HepG2 (cell line): ENCODE measurements around the gene CDK6. TPM values are rescaled to one million over a fixed set of nuclear protein-coding genes. Genes with fewer than 3 reads are reported as not detected.

Experiments used
- ATAC-seq: fragments of 200-7000 bp; cut with Tn5 transposase; 3 replicates; pipeline ENCODE4 v1.9.1; 2020; ENCODE audit warnings: mild to moderate bottlenecking, moderate library complexity
- BruUV-seq: library from RNA; stranded (reverse); fragments of 400-500 nt; replicated peaks from 2 replicates; lab custom pipeline; 2021; lab: Mats Ljungman, UMichigan
- CTCF ChIA-PET: fragments of 300-600 bp; formaldehyde crosslinking; extraction: SDS; loops from one replicate; lab custom pipeline; 2021; ENCODE audit warnings: low total read pairs, inconsistent platforms, low intra/inter-chr PET ratio; lab: Yijun Ruan, JAX
- POLR2A ChIA-PET: fragments of 350-600 bp; sonication (Branson Sonifier 250); formaldehyde crosslinking; loops from one replicate; lab custom pipeline; 2020; ENCODE audit warnings: antibody characterized with exemption, inconsistent platforms; lab: Yijun Ruan, JAX
- DNase-seq: peaks from one replicate; pipeline ENCODE4 v3.0.0-alpha.2; 2015; ENCODE audit warnings: low spot score
- FAIRE-seq: peaks from 3 replicates; lab custom pipeline; 2011; peaks lifted over from hg19 to GRCh38; lab: Jason Lieb, UNC
- H2AFZ ChIP-seq: one replicate; pipeline ENCODE4 v1.6.1; 2011; ENCODE audit warnings: low read length, inconsistent platforms
- H3K27ac ChIP-seq: fragments of 300-600 bp; 3 replicates; pipeline ENCODE4 v1.8.0; 2011; ENCODE audit warnings: mixed run types, mild to moderate bottlenecking, mixed read lengths, low read length, inconsistent platforms; ENCODE audit not compliant: insufficient read depth; ENCODE audit errors: extremely low read length
- H3K27me3 ChIP-seq, 2 experiments: fragments of 200-600 bp in 1 of 2; 2 replicates in 1 of 2; 3 replicates in 1 of 2; pipeline versions ENCODE4 v1.6.0 to v1.8.0; 2011; ENCODE audit warnings: low read length in 2 of 2, mild to moderate bottlenecking in 2 of 2, moderate library complexity in 2 of 2, inconsistent platforms in 1 of 2; ENCODE audit not compliant: insufficient read depth in 2 of 2, control insufficient read depth in 1 of 2
- H3K36me3 ChIP-seq, 2 experiments: fragments of 200-600 bp in 1 of 2; replicated peaks in 1 of 2; 2 replicates in 1 of 2; 3 replicates in 1 of 2; pipeline versions ENCODE4 v1.5.1 to v1.8.0; 2011; ENCODE audit warnings: low read length in 2 of 2, inconsistent platforms in 1 of 2; ENCODE audit not compliant: insufficient read depth in 2 of 2, control insufficient read depth in 1 of 2
- H3K4me1 ChIP-seq: 2 replicates; pipeline ENCODE4 v1.5.1; 2012; ENCODE audit warnings: low read length, inconsistent platforms; ENCODE audit not compliant: insufficient read depth
- H3K4me2 ChIP-seq: 2 replicates; pipeline ENCODE4 v1.6.0; 2011; ENCODE audit warnings: low read depth, low read length, inconsistent platforms
- H3K4me3 ChIP-seq, 3 experiments: fragments of 200-600 bp in 1 of 3; sonication (generic), shearing (Covaris generic) in 1 of 3; replicated peaks in 1 of 3; 2 replicates each; pipeline ENCODE4 v1.5.1; 2011 to 2016; ENCODE audit warnings: low read length in 3 of 3, inconsistent platforms in 2 of 3, low read depth in 2 of 3, mild to moderate bottlenecking in 2 of 3, control low read depth in 1 of 3, mixed read lengths in 1 of 3; ENCODE audit not compliant: insufficient read depth in 1 of 3
- H3K79me2 ChIP-seq: one replicate; pipeline ENCODE4 v1.6.1; 2011; ENCODE audit warnings: low read length, inconsistent platforms; ENCODE audit not compliant: insufficient read depth
- H3K9ac ChIP-seq: 2 replicates; pipeline ENCODE4 v1.6.0; 2011; ENCODE audit warnings: mild to moderate bottlenecking, low read depth, low read length, inconsistent platforms; ENCODE audit not compliant: insufficient read depth
- H3K9me3 ChIP-seq: 2 replicates; pipeline ENCODE4 v1.5.1; 2012; ENCODE audit warnings: mild to moderate bottlenecking, low read length
- H4K20me1 ChIP-seq: 2 replicates; pipeline ENCODE4 v1.6.0; 2011; ENCODE audit warnings: inconsistent platforms, mild to moderate bottlenecking, low read length, moderate library complexity; ENCODE audit not compliant: insufficient read depth
- ATM ChIP-seq: fragments of 450-650 bp; IDR thresholded peaks from 2 replicates; pipeline ENCODE4 v1.7.1; 2017; ENCODE audit warnings: mild to moderate bottlenecking, borderline replicate concordance
- CREM ChIP-seq, 2 experiments: sonication (generic) in 1 of 2; formaldehyde crosslinking in 1 of 2; IDR thresholded peaks; 2 replicates each; pipeline versions ENCODE4 v1.4.0 to v1.6.1; 2016 to 2020; ENCODE audit warnings: antibody characterized with exemption in 1 of 2, mild to moderate bottlenecking in 1 of 2, missing genetic modification reagents in 1 of 2
- KDM5A ChIP-seq: fragments of 200-600 bp; sonication (generic); IDR thresholded peaks from 2 replicates; pipeline ENCODE4 v1.7.0; 2018; ENCODE audit warnings: antibody characterized with exemption, mild to moderate bottlenecking, low read length, borderline replicate concordance
- SRSF1 ChIP-seq: fragments of 200-400 bp; formaldehyde crosslinking; optimal IDR thresholded peaks from 2 replicates; pipeline ENCODE3; 2017; ENCODE audit warnings: mild to moderate bottlenecking, low read depth, low read length, moderate library complexity
- ZBTB20 ChIP-seq: sonication (generic); formaldehyde crosslinking; IDR thresholded peaks from 2 replicates; pipeline ENCODE4 v1.8.1; 2023; ENCODE audit warnings: missing genetic modification reagents, low read depth, mild to moderate bottlenecking, borderline replicate concordance
- ZFP90 ChIP-seq: sonication (generic); formaldehyde crosslinking; IDR thresholded peaks from 2 replicates; pipeline ENCODE4 v1.8.0; 2022; ENCODE audit warnings: missing genetic modification reagents, mild to moderate bottlenecking, inconsistent platforms, borderline replicate concordance
- WGBS: methylation state at CpG from one replicate; pipeline ENCODE4 v1.1.6; 2017; ENCODE audit warnings: low lambda C conversion rate; 5-methylcytosine and 5-hydroxymethylcytosine counted together
- in situ Hi-C: cut with HindIII; loops from 2 replicates; pipeline ENCODE4 v1.10.0; 2017; ENCODE audit warnings: low pct_unique_long_range_greater_than_20kb; ENCODE audit not compliant: extremely low pct_ligation_motif_present
- intact Hi-C: fragments of 100-400 bp; cut with micrococcal nuclease; formaldehyde crosslinking; loops from one replicate; pipeline ENCODE4 v1.10.0; 2022; ENCODE audit not compliant: unreplicated experiment
- polyA plus RNA-seq, 8 experiments: library from polyadenylated mRNA; depleted of rRNA in 3 of 8; stranded (reverse) in 7 of 8; unstranded in 1 of 8; fragments of >200 nt; fragmentation: Illumina TruSeq in 4 of 8; extraction: Trizol in 4 of 8; gene quantifications; 2 replicates each; pipeline versions ENCODE4 v1.2.1 to v1.2.3, GENCODE V29; 2011 to 2016; ENCODE audit warnings: low read depth in 4 of 8, missing spikeins in 1 of 8, mixed read lengths in 1 of 8; ENCODE audit not compliant: insufficient read depth in 1 of 8
- total RNA-seq, 5 experiments: library from RNA; depleted of rRNA; stranded (reverse); fragments of >200 nt; fragmentation: Illumina TruSeq; extraction: Trizol; gene quantifications; 2 replicates each; pipeline ENCODE4 v1.2.3, GENCODE V29; 2016; ENCODE audit warnings: low read depth in 1 of 5
- TF ChIP-seq, protein P1 (sequence below): sonication (generic); formaldehyde crosslinking; IDR thresholded peaks from 2 replicates; pipeline ENCODE4 v1.8.1; 2023; ENCODE audit warnings: mild to moderate bottlenecking, moderate library complexity, missing genetic modification reagents
- TF ChIP-seq, protein P2 (sequence below): sonication (generic); formaldehyde crosslinking; IDR thresholded peaks from 2 replicates; pipeline ENCODE4 v1.4.0; 2020; ENCODE audit warnings: mild to moderate bottlenecking, low read depth, missing genetic modification reagents

CDK6 gene
- total and polyA plus RNA-seq, 2 of the 13 experiments (the other 11 are each of a cell fraction or from before 2014, with no cell fraction given) = 34.6 to 90.8 TPM

GRCh38 chr7:92843781-92844180, 7.4 kb upstream of the CDK6 start:
- in situ Hi-C loops = no loop called here
- CTCF ChIA-PET = no interaction called here
- no peak for FAIRE-seq

DNA sequence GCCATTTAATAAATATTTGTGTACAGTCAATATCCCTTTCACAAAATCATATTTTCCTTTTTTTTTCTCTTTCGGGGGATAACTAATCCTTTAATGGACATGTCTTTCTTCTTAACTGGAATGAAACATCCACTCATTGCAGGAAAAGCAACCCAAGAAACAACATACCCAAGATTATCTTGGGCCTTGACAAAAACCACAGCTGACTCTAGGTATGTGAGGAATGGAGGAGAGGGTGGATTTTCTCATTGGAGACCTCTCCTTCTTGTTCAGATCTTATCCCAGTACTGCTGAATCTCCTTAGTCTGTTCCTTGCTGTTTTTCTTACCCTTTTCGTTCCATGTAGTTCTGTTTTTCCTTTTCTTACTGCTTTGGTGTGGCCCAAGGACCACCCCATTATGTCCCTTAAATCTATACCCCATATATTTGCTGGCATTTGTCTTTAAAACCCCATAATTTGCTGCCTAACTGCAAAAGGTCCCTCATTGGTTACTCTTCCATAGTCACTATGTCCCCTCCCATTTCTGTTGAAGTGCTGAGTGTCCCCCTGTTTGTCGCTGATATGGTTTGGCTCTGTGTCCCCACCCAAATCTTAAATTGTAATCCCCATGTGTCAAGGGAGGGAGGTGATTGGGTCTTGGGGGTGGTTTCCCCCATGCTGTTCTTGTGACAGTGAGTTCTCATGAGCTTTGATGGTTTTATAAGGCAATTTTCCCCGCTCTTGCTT, 6.8 kb upstream of the CDK6 start:
- peaks cover 26% of the 10 kb centered on the region for H3K4me1 ChIP-seq
- BruUV-seq = no TSS peak
- ATAC-seq = no peak
- H2AFZ ChIP-seq = no peak overlapping the region
- no peaks in the 10 kb centered on the region for H3K36me3 ChIP-seq
- H3K79me2 ChIP-seq = no peaks in the 10 kb centered on the region
- no peak overlapping the region for H3K27ac ChIP-seq
- no peak for DNase-seq
- H3K9ac ChIP-seq = no peak overlapping the region
- H3K4me2 ChIP-seq = no peak overlapping the region
- in situ Hi-C loops = no loop called here
- POLR2A ChIA-PET = no interaction called here
- H4K20me1 ChIP-seq = no peaks in the 10 kb centered on the region
- H3K4me3 ChIP-seq = no peak overlapping the region
- H3K9me3 ChIP-seq = no peaks in the 10 kb centered on the region
- 97% methylated on average over 4 of the region's 4 CpGs for WGBS
- intact Hi-C loops = no loop called here
- no peaks in the 10 kb centered on the region for H3K27me3 ChIP-seq
- FAIRE-seq = no peak
- CTCF ChIA-PET = no interaction called here
- TF ChIP-seq ZFP90 (CRISPR knock-in tag) (no peak), KDM5A (no peak), CREM (IDR thresholded peaks at IDR 0.05) (no peak), CREM (CRISPR knock-in tag; IDR thresholded peaks at IDR 0.05) (no peak), ATM (no peak)
- TF ChIP-seq, protein P1, sequence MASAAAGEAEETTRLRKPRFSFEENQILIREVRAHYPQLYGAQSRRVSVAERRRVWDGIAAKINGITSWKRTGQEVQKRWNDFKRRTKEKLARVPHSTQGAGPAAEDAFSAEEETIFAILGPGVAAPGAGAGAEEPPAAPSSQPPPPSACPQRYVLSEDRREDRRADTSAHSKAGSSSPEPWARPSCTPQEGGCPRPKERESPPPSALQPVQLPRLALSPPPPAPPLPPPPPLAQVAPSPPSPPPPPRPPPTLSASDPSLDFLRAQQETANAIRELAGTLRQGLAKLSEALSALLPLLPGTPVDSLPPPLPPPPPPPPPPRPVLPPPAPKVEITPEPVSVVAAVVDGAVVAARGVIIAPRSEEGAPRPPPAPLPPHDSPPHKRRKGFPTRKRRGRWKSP (CRISPR knock-in tag) = no peak
- TF ChIP-seq, protein P2, sequence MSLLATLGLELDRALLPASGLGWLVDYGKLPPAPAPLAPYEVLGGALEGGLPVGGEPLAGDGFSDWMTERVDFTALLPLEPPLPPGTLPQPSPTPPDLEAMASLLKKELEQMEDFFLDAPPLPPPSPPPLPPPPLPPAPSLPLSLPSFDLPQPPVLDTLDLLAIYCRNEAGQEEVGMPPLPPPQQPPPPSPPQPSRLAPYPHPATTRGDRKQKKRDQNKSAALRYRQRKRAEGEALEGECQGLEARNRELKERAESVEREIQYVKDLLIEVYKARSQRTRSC (CRISPR knock-in tag) = no peak
- TF ChIP-seq, all 625 proteins: peak for 0

More at GRCh38 chr7:92843781-92844180, 7.4 kb upstream of the CDK6 start:
- no peak overlapping the region for H3K4me3 ChIP-seq
- WGBS = 96% methylated on average over 4 of the region's 4 CpGs
- H3K9ac ChIP-seq = no peak overlapping the region
- H3K9me3 ChIP-seq = no peaks in the 10 kb centered on the region
- H2AFZ ChIP-seq = no peak overlapping the region
- intact Hi-C loops = no loop called here
- ATAC-seq (no peak), DNase-seq (no peak)
- no peak overlapping the region for H3K4me2 ChIP-seq
- no peaks in the 10 kb centered on the region for H3K79me2 ChIP-seq
- no peaks in the 10 kb centered on the region for H4K20me1 ChIP-seq
- H3K27me3 ChIP-seq = no peaks in the 10 kb centered on the region
- no peaks in the 10 kb centered on the region for H3K36me3 ChIP-seq
- no TSS peak for BruUV-seq
- H3K4me1 ChIP-seq = peaks cover 32% of the 10 kb centered on the region
- TF ChIP-seq SRSF1 (no peak), ZBTB20 (no peak)
- TF ChIP-seq, protein P2 (CRISPR knock-in tag) = no peak
- no peak overlapping the region for H3K27ac ChIP-seq
- POLR2A ChIA-PET = no interaction called here
